ENCODE measurements around the gene RABGAP1L. TPM values are rescaled to one million over a fixed set of nuclear protein-coding genes. Genes with fewer than 3 reads are reported as not detected.

Gene RABGAP1L
- total and polyA plus RNA-seq, 2 of the 4 experiments (the other 2 are of a cell fraction): 7.9 to 26.7 TPM

GRCh38 chr1:174359454-174359805, 200.1 kb downstream of the RABGAP1L start:
- H3K9me1 ChIP-seq (ENCODE audit: insufficient read depth, low read length): no peaks in the 10 kb centered on the region
- no peaks in the 10 kb centered on the region for H3K4me1 ChIP-seq (ENCODE audit: control insufficient read depth, insufficient read depth, low read length)
- H3K56ac ChIP-seq (ENCODE audit: extremely low read depth, insufficient read depth, low read length): no peak overlapping the region
- intact Hi-C loops (cut with micrococcal nuclease): no loop called here
- ATAC-seq (ENCODE audit: low read depth) (no peak), DNase-seq (no peak)
- H2AK9ac ChIP-seq (replicated peaks; ENCODE audit: low read depth, low read length, poor library complexity): no peak overlapping the region
- H2BK20ac ChIP-seq (ENCODE audit: low read depth, low read length): no peak overlapping the region
- H3K4me3 ChIP-seq (ENCODE audit: insufficient read depth, low read depth, low read length): no peak overlapping the region
- H3K36me3 ChIP-seq (ENCODE audit: control insufficient read depth, insufficient read depth, low read length): no peaks in the 10 kb centered on the region
- H3K4me2 ChIP-seq (ENCODE audit: low read depth, low read length): no peak overlapping the region
- H4K5ac ChIP-seq (ENCODE audit: low read depth, low read length): no peak overlapping the region
- no peak overlapping the region for H3K14ac ChIP-seq (replicated peaks; ENCODE audit: low read depth, low read length)
- no peak overlapping the region for H3K23ac ChIP-seq (ENCODE audit: low read depth, low read length)
- WGBS, 2 experiments (ENCODE audit: extremely low coverage in 2 of 2, insufficient read length in 1 of 2): no CpG with 5 or more reads among the region's 2 CpGs
- H2BK5ac ChIP-seq (ENCODE audit: low read depth, low read length, poor library complexity, severe bottlenecking): no peak overlapping the region
- no peak overlapping the region for H2BK15ac ChIP-seq (ENCODE audit: low read depth, low read length)
- no TSS peak for BruUV-seq (replicated peaks)
- H3K9ac ChIP-seq (ENCODE audit: low read depth, low read length): no peak overlapping the region
- no peak overlapping the region for H2AK5ac ChIP-seq (ENCODE audit: low read depth, low read length)
- no peak overlapping the region for H3K18ac ChIP-seq (ENCODE audit: low read depth, low read length)
- no peak for TF ChIP-seq NFE2L2 (IDR thresholded peaks at IDR 0.05; ENCODE audit: low read depth, low read length)
- TF ChIP-seq CEBPB (IDR thresholded peaks at IDR 0.05; ENCODE audit: low read depth, low read length): no peak
- TF ChIP-seq MAFK (IDR thresholded peaks at IDR 0.05; ENCODE audit: low read depth, low read length): no peak
- no peak for TF ChIP-seq FOS (IDR thresholded peaks at IDR 0.05; ENCODE audit: low read depth, low read length)
- TF ChIP-seq, protein P1, sequence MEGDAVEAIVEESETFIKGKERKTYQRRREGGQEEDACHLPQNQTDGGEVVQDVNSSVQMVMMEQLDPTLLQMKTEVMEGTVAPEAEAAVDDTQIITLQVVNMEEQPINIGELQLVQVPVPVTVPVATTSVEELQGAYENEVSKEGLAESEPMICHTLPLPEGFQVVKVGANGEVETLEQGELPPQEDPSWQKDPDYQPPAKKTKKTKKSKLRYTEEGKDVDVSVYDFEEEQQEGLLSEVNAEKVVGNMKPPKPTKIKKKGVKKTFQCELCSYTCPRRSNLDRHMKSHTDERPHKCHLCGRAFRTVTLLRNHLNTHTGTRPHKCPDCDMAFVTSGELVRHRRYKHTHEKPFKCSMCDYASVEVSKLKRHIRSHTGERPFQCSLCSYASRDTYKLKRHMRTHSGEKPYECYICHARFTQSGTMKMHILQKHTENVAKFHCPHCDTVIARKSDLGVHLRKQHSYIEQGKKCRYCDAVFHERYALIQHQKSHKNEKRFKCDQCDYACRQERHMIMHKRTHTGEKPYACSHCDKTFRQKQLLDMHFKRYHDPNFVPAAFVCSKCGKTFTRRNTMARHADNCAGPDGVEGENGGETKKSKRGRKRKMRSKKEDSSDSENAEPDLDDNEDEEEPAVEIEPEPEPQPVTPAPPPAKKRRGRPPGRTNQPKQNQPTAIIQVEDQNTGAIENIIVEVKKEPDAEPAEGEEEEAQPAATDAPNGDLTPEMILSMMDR (conservative IDR thresholded peaks at IDR 0.05; ENCODE audit: low read depth, low read length): no peak
- TF ChIP-seq ELK1 (IDR thresholded peaks at IDR 0.05; ENCODE audit: borderline replicate concordance, low read depth, low read length): no peak
- TF ChIP-seq RCOR1 (IDR thresholded peaks at IDR 0.05; ENCODE audit: insufficient replicate concordance, low read length): no peak
- TF ChIP-seq RFX5 (IDR thresholded peaks at IDR 0.05; ENCODE audit: low read depth, low read length): no peak
- no peak for TF ChIP-seq RAD21 (IDR thresholded peaks at IDR 0.05; ENCODE audit: low read length)
- TF ChIP-seq MAZ (IDR thresholded peaks at IDR 0.05; ENCODE audit: borderline replicate concordance, low read depth, low read length): no peak
- TF ChIP-seq POLR2A (IDR thresholded peaks at IDR 0.05; ENCODE audit: low read depth, low read length): no peak
- no peak for TF ChIP-seq USF2 (IDR thresholded peaks at IDR 0.05; ENCODE audit: low read depth, low read length)
- TF ChIP-seq BHLHE40 (IDR thresholded peaks at IDR 0.05; ENCODE audit: low read depth, low read length): no peak
- no peak for TF ChIP-seq SMC3 (IDR thresholded peaks at IDR 0.05; ENCODE audit: low read depth, low read length)
- no peak for TF ChIP-seq MXI1 (IDR thresholded peaks at IDR 0.05; ENCODE audit: borderline replicate concordance, low read depth, low read length)
- no peak for TF ChIP-seq CHD1 (IDR thresholded peaks at IDR 0.05; ENCODE audit: low read depth, low read length)
- no peaks in the 10 kb centered on the region for H3K79me1 ChIP-seq (ENCODE audit: low read depth in 1 of 2, low read length in 2 of 2)
- no peak overlapping the region for H4K91ac ChIP-seq (ENCODE audit: insufficient read depth, low read depth, low read length)
- no peak overlapping the region for H2AFZ ChIP-seq (replicated peaks; ENCODE audit: low read length, poor library complexity)
- dilution Hi-C loops (cut with HindIII; ENCODE audit: low sequenced_read_pairs, unreplicated experiment): no loop called here
- no peak overlapping the region for H2BK120ac ChIP-seq (ENCODE audit: low read depth, low read length)
- no peak overlapping the region for H4K8ac ChIP-seq (ENCODE audit: low read depth in 2 of 2, low read length in 2 of 2)
- ChIA-PET POLR2A (ENCODE audit: unreplicated experiment) (no interaction called here), CTCF (no interaction called here)
- no peaks in the 10 kb centered on the region for H3K27me3 ChIP-seq (ENCODE audit: control insufficient read depth, insufficient read depth, low read length)
- H3K9me3 ChIP-seq (ENCODE audit: control insufficient read depth, insufficient read depth, low read length): no peaks in the 10 kb centered on the region
- no peaks in the 10 kb centered on the region for H4K20me1 ChIP-seq (ENCODE audit: insufficient read depth, low read length)
- no peak overlapping the region for H3K27ac ChIP-seq (ENCODE audit: insufficient read depth, low read length)
- in situ Hi-C loops (cut with MboI; ENCODE audit: low sequenced_read_pairs): no loop called here
- H3K4ac ChIP-seq (ENCODE audit: low read depth, low read length): no peak overlapping the region
